ENCODE measurements around the gene SLC4A1. TPM values are rescaled to one million over a fixed set of nuclear protein-coding genes. Genes with fewer than 3 reads are reported as not detected.

SLC4A1 gene
- total and polyA plus RNA-seq, 2 experiments from 2014 or later = not detected

DNA sequence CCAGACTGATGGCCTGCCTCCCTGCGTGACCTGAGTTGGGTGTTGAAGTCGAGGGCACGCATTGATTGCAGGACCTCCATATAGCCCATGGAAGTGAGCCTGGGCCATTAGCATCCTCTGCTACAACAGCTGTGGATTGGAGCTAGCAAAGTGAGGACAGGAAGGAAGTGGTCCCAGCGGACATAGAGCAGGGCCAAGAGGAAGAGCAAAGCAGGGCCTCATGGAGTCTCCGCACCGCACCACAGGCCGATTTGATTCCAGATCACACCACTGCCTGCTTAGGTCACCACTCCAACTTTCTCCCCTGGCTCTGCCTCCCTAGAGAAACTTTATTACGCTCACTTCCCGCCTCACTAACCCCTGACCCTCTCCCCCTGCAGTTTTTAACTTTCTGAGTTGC, 37.8 kb downstream of the SLC4A1 start:
- H3K4me2 ChIP-seq (ENCODE audit: unreplicated experiment) = no peak overlapping the region
- H3K36me3 ChIP-seq (ENCODE audit: low read depth) = no peaks in the 10 kb centered on the region
- H3K9me3 ChIP-seq (ENCODE audit: low read depth) = no peaks in the 10 kb centered on the region
- peaks cover 2% of the 10 kb centered on the region; the same call in 1 of the 2 replicates for H3F3A ChIP-seq (ENCODE audit: insufficient read depth)
- no peak for TF ChIP-seq EZH2phosphoT487 (IDR thresholded peaks at IDR 0.05; ENCODE audit: insufficient read depth, low read depth)
- no peak for TF ChIP-seq EZH2 (IDR thresholded peaks at IDR 0.05; ENCODE audit: insufficient read depth, poor library complexity, severe bottlenecking)
- H3K4me1 ChIP-seq (ENCODE audit: insufficient read depth) = peaks cover 5% of the 10 kb centered on the region; the same call in 1 of the 2 replicates
- no peaks in the 10 kb centered on the region for H3K79me2 ChIP-seq (ENCODE audit: insufficient read depth)
- DNase-seq = no peak
- no peak overlapping the region for H2AFZ ChIP-seq
- H3K9me2 ChIP-seq (ENCODE audit: insufficient read depth) = no peaks in the 10 kb centered on the region
- no peaks in the 10 kb centered on the region for H3K27me3 ChIP-seq (replicated peaks; ENCODE audit: insufficient read depth)
- whole genome bisulfite sequencing, 2 experiments (ENCODE audit: low coverage in 1 of 2, low lambda C conversion rate in 2 of 2, missing lambda C conversion rate in 2 of 2) = 63 to 64% methylated on average over 9 of the region's 9 CpGs
- H3K9ac ChIP-seq = no peak overlapping the region
- in situ Hi-C loops (cut with MboI) = no loop called here
- H3K4me3 ChIP-seq = no peak overlapping the region
- H4K20me1 ChIP-seq (ENCODE audit: insufficient read depth) = no peaks in the 10 kb centered on the region
- no peak overlapping the region for H3K27ac ChIP-seq

DNA sequence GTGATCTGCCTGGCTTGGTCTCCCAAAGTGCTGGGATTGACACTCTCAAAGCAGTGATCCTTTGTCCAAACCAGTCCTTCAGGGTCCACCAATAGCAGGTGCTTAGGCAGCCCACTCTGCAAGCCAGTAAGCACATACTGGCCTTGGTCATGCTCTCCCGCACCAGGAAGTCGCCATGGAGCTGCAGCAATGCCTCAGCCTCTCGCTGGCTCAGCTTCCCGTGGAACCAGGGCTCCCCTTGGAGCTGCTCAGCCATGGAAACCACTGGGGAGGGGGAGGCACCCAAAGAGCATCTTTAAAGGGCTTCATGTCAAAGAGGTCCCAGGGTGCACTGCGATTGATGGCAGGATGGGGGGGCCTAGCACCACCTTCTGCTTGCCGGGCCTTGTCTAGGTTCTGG, 38.8 kb downstream of the SLC4A1 start:
- H3F3A ChIP-seq (ENCODE audit: insufficient read depth) = no peaks in the 10 kb centered on the region
- no peaks in the 10 kb centered on the region for H3K4me1 ChIP-seq (ENCODE audit: insufficient read depth)
- H3K36me3 ChIP-seq (ENCODE audit: low read depth) = no peaks in the 10 kb centered on the region
- TF ChIP-seq EZH2 (IDR thresholded peaks at IDR 0.05; ENCODE audit: insufficient read depth, poor library complexity, severe bottlenecking) (no peak), EZH2phosphoT487 (IDR thresholded peaks at IDR 0.05; ENCODE audit: insufficient read depth, low read depth) (no peak)
- in situ Hi-C loops (cut with MboI) = no loop called here
- no peaks in the 10 kb centered on the region for H3K27me3 ChIP-seq (replicated peaks; ENCODE audit: insufficient read depth)
- H3K79me2 ChIP-seq (ENCODE audit: insufficient read depth) = no peaks in the 10 kb centered on the region
- H3K27ac ChIP-seq = no peak overlapping the region
- H3K9me2 ChIP-seq (ENCODE audit: insufficient read depth) = no peaks in the 10 kb centered on the region
- no peak overlapping the region for H3K9ac ChIP-seq
- H3K4me3 ChIP-seq = no peak overlapping the region
- 86 to 90% methylated on average over 6 of the region's 6 CpGs for WGBS, 2 experiments (ENCODE audit: low coverage in 1 of 2, low lambda C conversion rate in 2 of 2, missing lambda C conversion rate in 2 of 2)
- H2AFZ ChIP-seq = no peak overlapping the region
- H4K20me1 ChIP-seq (ENCODE audit: insufficient read depth) = no peaks in the 10 kb centered on the region
- no peak overlapping the region for H3K4me2 ChIP-seq (ENCODE audit: unreplicated experiment)
- no peak for DNase-seq
- H3K9me3 ChIP-seq (ENCODE audit: low read depth) = no peaks in the 10 kb centered on the region

DNA sequence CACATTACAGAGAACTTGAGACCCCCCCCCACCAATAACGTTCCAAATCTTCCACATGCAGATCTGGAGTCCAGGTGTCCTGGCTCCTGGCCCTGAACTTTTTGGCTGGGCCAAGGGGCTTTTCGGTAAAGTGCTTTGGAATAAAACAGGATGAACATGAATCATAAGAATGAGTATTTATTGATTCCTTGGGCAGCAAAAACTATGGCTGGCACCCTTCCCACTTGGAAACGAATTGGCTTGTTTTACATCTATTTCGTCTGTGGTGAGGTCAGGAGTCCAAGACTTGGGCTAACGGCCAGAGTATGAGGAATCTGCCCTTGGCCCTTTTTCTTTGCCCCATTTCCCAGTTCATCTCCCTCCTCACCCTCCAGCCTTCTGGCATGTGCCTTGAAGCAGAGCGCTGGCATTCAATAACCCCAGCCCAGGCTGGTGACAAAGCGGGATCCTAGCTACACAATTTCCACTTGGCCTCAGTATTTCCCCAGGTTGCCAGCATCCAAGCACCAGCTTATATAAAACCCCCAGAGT, 44.3 kb downstream of the SLC4A1 start:
- WGBS, 2 experiments (ENCODE audit: low coverage in 1 of 2, low lambda C conversion rate in 2 of 2, missing lambda C conversion rate in 2 of 2) = 23 to 28% methylated on average over 7 of the region's 7 CpGs
- no peaks in the 10 kb centered on the region for H3K27me3 ChIP-seq (replicated peaks; ENCODE audit: insufficient read depth)
- no peak overlapping the region for H3K4me3 ChIP-seq
- no peak overlapping the region for H3K4me2 ChIP-seq (ENCODE audit: unreplicated experiment)
- no peaks in the 10 kb centered on the region for H3K9me3 ChIP-seq (ENCODE audit: low read depth)
- in situ Hi-C loops (cut with MboI) = loop anchor here (5.0 to 25.0 kb wide), 3 partner anchors 104 to 414 kb away; no protein-coding TSS in a partner anchor
- 0 out of 2 replicates have a peak overlapping the region, but pooled peaks have one; percentile 4 for H3K27ac ChIP-seq
- H3K79me2 ChIP-seq (ENCODE audit: insufficient read depth) = peaks cover 6% of the 10 kb centered on the region
- H3K4me1 ChIP-seq (ENCODE audit: insufficient read depth) = peaks cover 14% of the 10 kb centered on the region
- no peak overlapping the region for H3K9ac ChIP-seq
- TF ChIP-seq EZH2 (IDR thresholded peaks at IDR 0.05; ENCODE audit: insufficient read depth, poor library complexity, severe bottlenecking) = no peak
- TF ChIP-seq EZH2phosphoT487 (IDR thresholded peaks at IDR 0.05; ENCODE audit: insufficient read depth, low read depth) = no peak
- no peaks in the 10 kb centered on the region for H3K36me3 ChIP-seq (ENCODE audit: low read depth)
- peaks cover 7% of the 10 kb centered on the region for H3F3A ChIP-seq (ENCODE audit: insufficient read depth)
- no peaks in the 10 kb centered on the region for H3K9me2 ChIP-seq (ENCODE audit: insufficient read depth)
- H2AFZ ChIP-seq = no peak overlapping the region
- H4K20me1 ChIP-seq (ENCODE audit: insufficient read depth) = no peaks in the 10 kb centered on the region
- DNase-seq = peak; percentile 61

DNA sequence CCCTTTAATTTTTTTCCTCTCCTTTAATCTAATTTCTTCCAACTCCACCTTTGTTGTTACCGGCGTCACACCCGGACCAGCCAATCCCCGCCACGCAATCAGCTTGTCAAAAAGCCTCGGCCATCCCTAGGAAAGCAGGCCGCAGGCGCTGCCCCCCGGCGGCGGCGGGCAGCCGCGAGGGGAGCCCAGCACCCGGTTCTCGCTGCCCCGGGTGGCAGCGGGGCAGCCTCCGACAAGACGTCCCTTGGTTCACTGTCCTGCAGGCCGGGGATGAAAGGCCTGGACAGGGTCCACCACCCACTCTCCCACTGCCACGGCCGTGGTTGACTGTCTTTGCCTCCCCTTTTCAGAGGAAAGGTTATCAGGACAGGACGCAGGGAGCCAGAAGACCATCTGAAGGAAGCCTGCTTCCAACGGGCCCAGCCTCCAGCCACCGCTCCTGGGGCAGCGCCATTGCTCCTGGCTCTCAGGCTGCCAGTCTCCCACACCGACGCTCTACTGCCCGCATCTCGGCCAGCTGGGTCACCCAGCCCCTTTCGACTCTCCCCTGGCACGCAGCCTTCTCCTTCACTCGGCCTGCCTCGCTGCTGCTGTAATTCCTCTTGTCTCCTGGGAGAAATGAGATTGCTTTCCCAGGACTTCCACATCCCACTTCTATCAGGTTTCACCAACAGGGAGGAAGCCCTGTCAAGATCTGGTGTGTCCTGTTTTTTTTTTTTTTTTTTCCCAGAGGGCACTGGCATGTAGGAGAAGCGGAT, 45.6 kb downstream of the SLC4A1 start:
- H3K9me3 ChIP-seq (ENCODE audit: low read depth) = no peaks in the 10 kb centered on the region
- peak overlapping the region; percentile 85 for H3K27ac ChIP-seq
- H3K4me2 ChIP-seq (ENCODE audit: unreplicated experiment) = peak overlapping the region; percentile 92
- WGBS, 2 experiments (ENCODE audit: low coverage in 1 of 2, low lambda C conversion rate in 2 of 2, missing lambda C conversion rate in 2 of 2) = 3% methylated on average over 34 to 36 of the region's 36 CpGs
- H2AFZ ChIP-seq = peak overlapping the region; percentile 74
- in situ Hi-C loops (cut with MboI) = loop anchor here (5.0 to 25.0 kb wide), 3 partner anchors 105 to 415 kb away; no protein-coding TSS in a partner anchor
- H3K36me3 ChIP-seq (ENCODE audit: low read depth) = no peaks in the 10 kb centered on the region
- H3K79me2 ChIP-seq (ENCODE audit: insufficient read depth) = peaks cover 17% of the 10 kb centered on the region
- H3K4me1 ChIP-seq (ENCODE audit: insufficient read depth) = peaks cover 20% of the 10 kb centered on the region
- peak overlapping the region; percentile 85 for H3K4me3 ChIP-seq
- H3F3A ChIP-seq (ENCODE audit: insufficient read depth) = peaks cover 12% of the 10 kb centered on the region
- TF ChIP-seq EZH2 (IDR thresholded peaks at IDR 0.05; ENCODE audit: insufficient read depth, poor library complexity, severe bottlenecking) (no peak), EZH2phosphoT487 (IDR thresholded peaks at IDR 0.05; ENCODE audit: insufficient read depth, low read depth) (no peak)
- no peaks in the 10 kb centered on the region for H4K20me1 ChIP-seq (ENCODE audit: insufficient read depth)
- peak overlapping the region; percentile 98 for H3K9ac ChIP-seq
- H3K27me3 ChIP-seq (replicated peaks; ENCODE audit: insufficient read depth) = no peaks in the 10 kb centered on the region
- no peaks in the 10 kb centered on the region for H3K9me2 ChIP-seq (ENCODE audit: insufficient read depth)
- DNase-seq = peak; percentile 89
